DMS114 treated with DMSO at 0.1 percent for 48 hours (cell line): ENCODE results near the gene PCNX2.

Experiments
- DNase-seq: peaks from one replicate; lab custom pipeline; 2025; ENCODE audit not compliant: unreplicated experiment; lab: John Stamatoyannopoulos, UW

The PCNX2 gene

DNA sequence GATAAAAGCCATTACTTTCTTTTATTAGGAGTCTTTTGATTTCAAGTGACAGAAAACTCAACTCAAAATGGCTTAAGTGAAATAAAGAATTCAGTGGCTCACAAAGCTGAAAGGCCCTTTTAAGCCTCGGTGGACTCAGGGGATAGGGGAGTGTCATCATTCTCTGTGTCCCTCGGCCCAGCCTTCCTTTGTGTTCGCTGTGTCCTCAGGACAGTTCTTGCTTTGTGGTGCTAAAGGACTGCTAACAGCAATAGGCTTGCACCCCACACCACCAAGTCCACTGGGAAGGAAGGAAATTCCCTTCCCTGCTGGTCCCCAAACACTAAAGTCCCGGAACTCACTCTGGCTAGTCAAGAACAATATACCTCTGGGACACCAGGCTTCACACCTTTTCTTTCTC lies 216.0 kb downstream of the PCNX2 start:
- no peak for DNase-seq

DNA sequence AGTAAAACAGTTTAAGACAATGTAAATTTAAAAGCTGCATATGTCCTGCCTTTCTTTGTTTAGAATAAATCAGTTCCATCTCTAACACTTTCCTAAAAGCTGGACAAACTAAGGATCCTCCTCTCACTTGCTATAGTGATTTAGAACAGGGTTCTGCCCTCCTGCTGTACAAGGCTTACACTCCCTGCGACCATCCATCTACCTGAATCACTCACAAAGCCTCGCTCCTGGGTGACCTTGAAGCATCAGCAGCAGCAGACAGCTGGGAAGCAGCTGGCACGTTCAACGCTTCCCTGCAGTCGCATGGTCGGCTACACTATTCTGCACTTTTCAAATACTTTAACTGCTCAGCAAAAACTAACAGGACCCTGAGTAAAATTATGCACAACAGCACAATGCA lies 217.1 kb downstream of the PCNX2 start:
- DNase-seq, result no peak

DNA sequence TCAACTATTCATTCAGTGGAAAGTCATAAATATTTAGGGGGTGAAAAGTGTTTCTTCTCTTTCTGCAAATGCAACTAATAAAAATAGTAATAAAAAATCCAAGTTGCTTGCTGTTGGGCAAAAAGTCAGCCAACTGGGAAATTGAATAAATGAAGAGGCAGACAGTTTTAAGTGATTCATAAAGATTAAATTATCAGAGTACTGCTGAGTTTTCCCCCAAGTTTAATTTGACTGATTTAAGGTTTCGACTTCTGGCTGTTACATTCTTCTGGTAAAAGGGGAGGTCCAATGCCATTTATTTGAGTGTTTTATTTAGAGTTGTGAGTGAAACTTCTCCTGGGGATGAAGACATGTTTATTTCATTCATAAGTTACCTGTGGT lies 219.6 kb downstream of the PCNX2 start:
- no peak for DNase-seq

DNA sequence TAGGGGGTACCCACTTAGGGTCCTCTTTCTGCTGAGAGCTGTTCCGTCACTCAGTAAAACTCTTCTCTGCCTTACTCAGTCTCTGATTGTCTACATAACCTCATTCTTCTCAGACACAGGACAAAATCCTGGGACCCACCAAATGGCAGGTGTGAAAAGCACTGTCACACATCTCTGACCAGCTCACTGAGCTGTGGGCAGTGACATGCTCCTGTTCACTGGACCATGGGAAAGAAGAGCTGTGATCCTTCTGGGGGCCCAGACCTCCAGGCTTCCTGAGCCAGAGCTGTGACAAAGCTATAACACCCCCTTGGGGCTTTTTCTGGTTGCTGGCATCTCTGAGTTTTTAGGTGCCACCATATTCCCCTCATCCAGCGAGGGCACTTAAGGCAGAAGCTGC lies 229.4 kb downstream of the PCNX2 start:
- DNase-seq, result no peak

DNA sequence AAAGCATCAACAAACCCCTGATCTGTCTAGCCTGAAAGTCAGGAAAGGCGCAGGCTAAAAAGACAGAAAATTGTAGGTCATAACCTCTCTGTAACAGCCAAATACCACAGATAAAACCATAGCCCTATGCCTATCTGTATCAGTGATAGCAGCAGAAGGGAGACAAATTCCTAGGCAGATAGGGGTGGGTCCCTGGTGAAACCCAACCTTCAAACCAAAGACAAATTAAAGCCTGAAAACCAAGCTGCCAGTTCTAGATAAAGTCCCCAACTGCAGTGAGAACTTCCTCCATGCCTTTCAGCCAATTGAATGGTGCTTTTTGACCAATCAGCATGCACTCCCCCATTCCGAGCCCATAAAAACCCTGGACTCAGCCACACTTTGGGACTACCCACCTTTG lies 229.8 kb downstream of the PCNX2 start:
- no peak for DNase-seq

DNA sequence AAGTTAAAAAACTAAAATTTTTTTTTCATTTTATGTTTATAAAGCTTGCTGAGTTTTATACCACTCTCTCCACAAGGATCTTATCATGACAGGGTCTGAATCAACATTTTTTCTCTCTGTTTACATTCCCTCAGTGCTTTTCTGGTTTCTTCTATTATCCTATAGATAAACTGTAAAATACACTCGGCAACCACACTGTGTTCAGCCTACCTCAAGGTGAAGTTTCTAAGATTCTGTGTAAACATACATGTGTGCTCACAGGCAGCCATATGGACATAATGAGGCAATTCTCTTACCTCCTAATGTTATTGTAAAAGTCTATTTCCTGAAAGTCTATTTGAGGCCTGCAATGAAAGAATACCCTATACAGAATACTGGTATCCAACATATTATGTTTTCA lies 230.5 kb downstream of the PCNX2 start:
- DNase-seq, result no peak

DNA sequence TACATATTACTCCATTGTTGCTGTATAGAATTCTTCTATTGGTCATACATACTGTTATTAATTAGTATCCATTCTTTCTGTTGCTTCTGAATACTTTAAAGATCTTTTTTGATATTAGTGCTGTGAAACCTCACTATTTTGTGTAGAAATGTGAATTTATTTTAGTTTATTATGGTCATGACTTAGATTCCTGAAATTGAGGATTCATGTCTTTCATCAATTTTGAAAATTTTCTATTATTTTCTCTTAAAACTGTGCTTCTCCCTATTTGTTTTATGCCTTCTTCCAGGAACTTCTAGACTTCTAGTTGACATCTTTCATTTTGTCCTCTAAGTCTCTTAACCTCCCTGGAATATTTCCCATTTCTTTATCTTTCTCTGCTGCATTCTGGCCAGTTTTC lies 232.1 kb downstream of the PCNX2 start:
- no peak for DNase-seq

DNA sequence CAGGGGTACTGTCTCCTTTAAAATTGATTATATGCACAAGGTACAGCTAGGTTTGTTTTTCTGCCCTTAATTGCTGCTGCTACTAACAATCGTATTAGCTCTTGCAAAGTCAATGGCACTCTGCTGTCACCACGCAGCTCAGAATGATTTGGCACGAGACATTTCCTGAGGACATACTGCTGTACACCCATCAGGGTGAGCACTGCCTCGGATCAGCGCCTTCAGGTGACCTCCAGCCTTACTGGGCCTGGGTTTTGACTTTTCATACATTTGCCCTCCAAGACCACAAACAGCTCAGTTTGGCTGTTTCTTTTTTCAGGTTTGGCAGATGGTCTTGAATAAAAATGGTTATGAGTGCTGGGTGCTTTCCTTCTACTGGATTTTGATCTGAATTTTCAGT lies 234.3 kb downstream of the PCNX2 start:
- DNase-seq, result no peak

DNA sequence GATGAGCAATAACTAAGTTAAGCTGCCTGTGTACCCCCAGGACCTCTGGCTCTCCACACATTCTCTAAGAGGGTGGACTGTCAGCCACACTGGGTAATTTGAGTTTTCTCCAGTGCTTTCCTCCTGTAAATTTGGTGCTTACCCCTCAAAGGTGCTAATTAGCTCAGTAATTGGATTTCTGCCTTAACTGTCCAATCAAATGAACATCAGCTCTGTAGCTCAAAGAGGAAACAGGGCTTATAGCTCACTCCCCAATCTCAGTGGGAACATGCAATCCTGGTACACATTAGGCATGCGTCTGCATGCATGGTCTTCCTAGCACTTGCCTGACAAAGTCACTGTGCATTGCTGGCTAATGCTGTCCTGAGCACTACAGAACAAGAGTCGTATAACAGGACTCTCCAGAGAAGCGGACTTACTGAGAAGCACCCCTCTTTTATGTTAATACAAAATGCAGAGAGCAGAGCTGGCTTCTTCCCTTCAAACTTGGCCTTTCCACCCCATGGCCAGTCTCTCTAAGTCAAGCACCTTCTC lies 235.0 kb downstream of the PCNX2 start:
- DNase-seq, result no peak

DNA sequence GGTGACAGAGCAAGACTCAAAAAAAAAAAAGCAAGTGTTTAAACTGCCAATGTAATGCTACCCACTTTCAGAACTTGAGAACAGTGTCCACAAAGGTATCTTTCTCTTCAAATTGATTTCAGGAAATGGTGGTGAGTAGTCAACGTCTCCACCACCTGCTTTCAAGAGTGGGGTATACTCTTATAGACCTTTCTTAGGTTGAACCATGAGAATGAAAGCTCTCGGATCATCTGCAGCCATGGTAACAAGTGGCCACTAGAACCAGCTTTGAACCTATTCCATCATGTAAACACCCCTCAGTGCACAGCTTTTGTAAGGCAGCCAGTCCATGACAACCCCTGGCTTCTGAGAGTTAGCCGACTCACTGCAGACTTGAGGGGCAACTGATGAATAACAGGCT lies 237.7 kb downstream of the PCNX2 start:
- DNase-seq, result no peak

DNA sequence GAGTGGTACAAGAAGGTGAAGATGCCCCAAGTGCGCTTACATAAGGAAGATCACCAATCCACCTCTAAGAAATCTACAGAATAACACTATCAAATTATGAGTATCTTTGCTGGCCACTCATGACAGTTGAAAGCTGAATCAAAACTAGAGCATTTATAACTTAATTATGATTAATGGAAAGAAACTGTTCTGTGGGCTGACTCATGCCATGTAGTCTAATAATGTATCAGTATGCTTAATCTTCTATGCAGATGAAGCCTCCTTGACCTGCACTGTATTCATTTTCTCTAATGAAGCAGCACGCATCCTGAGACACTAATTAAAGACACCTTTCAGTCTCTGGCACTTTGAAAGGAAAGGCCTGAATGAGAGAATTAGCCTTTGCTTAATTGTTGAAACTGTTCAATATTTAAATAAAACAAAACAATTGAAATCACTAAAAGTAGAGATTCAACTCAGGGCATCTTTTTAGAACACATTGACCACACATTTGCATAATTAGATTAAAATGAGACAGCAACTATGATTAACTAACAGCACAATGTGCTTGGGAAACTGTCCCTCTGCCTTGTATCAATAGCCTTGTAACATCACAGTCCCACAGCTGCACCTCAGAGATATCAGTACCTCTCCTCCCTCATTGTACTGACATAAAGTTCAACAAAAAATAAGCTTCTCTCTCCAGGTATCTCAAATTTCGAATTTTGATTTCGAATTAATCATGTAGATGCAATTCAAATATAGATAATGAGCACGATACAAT lies 239.5 kb downstream of the PCNX2 start:
- no peak for DNase-seq

DNA sequence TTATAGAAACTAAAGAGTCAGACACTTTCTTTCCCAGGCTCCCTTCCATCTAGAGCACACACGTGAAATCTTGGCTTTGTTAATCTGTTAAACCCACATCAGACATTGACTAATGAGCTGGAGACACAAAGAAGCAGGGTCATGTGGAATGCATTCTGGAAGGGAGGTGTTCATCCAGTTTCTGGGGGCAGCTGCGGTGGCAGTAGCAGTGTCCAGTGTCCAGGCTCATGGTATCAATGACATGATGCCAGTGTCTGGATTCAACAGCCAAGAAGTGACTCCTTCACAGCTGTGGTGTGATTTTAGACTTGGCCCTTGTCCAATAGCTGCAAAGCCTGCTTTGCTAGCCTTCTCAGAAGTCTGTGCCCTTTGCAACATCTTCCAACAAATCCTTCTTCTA lies 249.9 kb downstream of the PCNX2 start:
- DNase-seq, result no peak

DNA sequence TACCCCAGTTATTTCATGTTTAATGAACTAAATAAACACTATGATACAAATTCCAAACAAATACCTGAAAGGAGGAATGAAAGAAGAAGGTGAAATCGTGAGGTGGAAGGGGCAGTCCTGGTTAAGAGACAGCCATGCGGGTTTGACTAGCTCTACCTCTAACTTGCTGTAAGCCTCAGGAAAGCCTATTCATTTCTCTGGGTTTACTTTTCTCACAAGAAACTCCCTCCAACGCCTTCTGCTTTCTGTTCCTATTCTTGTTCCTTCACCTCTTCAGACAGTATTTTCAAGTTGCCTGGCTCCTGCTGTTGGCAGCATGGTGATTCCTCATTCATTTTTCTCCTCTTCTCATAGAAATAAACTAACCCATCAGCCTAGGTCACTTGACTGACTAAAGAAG lies 252.7 kb downstream of the PCNX2 start:
- no peak for DNase-seq

DNA sequence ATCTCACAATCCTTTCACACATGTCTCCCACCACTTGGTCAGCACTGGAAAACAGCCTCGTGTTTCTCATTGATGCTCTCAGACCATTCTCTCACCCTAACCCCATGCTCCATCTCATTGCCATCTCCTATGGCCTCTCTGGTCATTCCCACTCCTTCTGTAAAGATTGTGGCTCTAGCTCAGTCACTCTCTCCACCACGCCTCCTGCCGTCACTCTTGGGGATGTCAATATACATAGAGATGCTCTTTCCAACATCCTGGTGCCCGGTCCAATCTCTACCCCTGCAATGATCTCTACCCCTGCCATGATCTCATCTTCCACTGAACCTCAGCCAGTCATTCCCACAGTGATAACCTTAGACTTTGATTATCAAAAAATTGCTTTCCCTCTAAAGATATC lies 255.0 kb downstream of the PCNX2 start:
- no peak for DNase-seq

DNA sequence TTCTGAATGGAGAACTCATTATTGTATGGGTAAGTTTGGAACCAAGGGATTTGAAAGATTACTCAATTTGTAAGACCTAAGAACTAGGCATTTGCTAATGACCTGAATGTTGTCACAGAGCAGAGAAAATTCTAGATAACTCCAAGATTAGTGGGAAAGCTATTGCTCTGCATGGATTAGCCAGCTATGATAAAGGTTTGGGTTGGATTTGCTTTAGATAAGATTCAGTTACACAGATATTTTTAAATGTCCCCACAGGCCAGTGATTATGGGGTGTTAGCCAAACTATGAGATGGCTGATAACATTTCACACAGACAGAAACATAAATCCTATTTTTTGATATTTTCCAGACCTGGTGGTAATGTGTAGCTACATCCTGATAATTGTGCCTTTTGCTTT lies 256.9 kb downstream of the PCNX2 start:
- DNase-seq, result no peak

DNA sequence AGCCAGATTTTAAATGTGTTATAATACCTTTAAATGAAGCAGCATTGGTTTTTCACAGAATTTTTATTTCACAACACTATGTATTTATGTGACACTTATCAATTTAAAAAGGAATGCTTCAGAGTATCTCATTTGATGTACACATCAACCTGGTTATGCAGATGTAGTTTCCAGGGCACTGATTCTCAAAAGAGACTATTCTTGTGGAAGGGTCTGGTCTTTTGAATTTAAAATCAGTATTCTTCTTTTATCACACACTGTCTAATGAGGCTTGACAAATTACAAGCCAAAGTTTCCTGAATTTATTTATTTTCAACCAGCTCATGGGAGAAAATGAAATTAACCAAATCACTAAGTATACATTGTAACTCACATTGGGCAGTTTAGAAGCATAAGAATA lies 257.7 kb downstream of the PCNX2 start:
- DNase-seq, result no peak

DNA sequence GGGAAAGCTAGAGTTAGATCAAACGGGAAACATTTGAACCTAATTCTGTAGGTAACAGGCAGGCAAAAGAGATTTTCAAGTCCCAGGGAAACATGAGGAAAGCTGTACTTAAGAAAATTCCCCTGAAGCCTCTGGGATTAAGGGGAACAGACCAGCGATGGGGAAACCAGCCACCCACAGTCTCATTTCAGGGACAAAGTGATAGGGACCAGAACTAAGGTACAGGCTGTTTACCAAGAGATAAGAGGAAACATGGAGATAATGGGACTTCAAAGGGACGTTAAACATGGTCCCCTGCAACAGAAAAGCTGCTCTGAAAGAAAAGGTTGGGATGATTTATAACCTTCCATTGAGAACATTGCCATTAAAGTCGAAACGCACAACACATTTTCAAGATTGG lies 260.7 kb downstream of the PCNX2 start:
- no peak for DNase-seq

DNA sequence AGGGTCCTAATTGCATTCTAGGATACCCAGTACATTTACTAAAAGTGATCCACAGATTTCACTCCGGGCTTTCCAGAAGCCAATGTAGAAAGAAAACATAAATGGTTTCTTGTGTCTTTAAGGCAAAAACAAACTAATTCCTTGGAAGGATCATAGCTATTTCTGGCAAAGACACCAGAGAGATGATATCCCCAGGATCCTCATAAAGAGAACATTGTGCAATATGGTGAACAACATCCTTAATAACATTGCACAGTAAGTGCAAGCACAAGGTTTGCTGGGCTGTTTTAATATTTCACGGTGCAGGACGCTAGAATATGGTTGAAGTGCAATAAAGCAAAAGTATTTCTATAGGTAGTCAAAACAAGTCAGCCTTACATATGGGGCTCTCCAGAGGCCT lies 262.2 kb downstream of the PCNX2 start:
- DNase-seq, result no peak

DNA sequence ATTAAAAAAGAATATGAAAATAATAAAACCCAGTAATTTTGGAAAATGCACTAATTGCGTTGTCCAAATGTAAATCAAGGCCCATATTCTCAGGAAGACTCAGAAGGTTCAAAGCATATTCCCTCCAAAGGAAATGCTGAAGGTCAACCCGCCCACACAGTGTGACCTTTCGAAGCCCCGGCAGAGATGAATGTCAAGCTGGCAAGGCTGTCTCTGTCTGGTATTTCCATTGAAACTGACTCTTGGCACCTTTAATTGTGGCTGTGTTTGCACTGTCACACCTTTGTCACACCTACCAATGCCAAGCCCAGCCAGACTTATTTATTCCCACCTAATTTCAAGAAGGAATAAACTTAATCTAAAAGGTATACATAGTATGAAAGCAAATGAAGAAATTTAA lies 262.6 kb downstream of the PCNX2 start:
- DNase-seq, result no peak

DNA sequence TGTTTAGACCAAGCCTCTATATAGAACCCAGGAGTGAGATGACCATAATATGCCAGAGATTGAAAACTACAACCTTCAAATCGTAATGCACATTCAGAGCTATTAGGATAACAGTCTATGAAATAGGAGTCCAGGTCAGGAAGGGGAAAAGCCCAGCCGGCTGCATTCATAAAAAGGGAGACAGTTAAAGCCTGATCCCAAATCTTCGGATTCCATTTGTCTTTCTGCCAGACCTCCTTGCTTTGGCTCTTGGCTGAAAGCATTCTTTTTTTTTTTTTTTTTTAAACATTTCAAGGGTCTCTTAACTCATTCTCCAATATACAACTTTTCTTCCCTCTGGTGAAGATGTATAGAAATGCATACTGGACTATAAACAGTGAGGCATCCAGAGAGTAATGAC lies 264.0 kb downstream of the PCNX2 start:
- DNase-seq, result no peak

DNA sequence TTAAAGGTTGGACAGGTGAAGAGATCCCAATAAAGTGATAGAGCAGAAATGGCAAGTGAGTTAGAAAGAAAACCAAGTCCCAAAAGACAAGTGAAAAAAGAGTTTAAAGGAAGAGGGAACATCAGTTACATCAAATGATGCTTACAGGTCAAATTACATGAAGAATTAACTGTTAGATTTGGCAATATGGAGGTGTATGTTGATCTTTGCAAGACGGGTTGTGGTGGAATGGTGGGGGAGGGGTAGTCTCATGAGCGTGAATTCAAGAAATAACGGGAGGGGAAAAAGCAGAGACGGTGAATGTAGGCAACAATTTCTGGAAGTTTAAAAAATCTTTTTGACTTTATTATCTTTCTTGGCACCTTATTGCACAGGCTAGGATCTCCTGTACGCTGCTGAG lies 268.5 kb downstream of the PCNX2 start:
- DNase-seq, result no peak

DNA sequence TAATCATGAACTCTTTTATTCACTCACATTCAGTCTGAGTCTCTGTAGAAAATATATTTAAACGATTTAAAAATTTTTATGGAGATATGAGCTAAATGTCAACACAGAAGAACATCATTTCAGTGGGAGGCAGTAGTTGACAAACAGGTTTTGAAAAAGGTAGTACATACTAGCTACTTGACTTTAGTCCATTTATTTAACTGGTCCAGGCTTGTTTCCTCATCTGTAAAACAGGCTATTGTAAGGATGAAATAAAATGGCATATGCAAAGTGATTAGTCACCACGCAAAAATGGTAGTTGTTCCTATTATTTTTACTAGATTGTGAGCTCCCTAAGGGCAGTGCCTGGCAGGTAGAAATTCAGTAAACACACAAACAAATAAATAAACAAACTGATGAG lies 270.0 kb downstream of the PCNX2 start:
- DNase-seq, result no peak

DNA sequence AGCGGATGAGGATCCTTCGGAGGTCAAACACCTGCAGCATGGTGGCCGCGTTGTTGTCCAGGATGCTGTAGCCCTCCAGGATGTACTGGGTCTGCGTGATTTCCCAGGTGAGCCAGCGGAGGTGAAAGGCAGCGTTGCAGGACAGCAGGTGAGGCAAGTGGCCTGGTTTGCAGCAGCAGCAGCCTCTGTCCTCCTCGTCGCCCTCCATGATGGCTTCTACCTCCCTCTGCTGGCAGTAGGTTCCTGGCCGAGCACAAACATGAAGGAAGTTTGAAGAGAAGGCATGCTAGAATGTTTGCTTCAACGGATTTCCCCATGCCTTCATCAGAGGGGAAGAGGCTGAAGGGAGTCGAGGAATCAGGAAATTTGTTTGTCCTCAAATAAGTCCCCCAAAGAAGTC lies 270.4 kb downstream of the PCNX2 start:
- DNase-seq, result peak; percentile 23
